ENCODE measurements around the gene FMNL2. TPM values are rescaled to one million over a fixed set of nuclear protein-coding genes. Genes with fewer than 3 reads are reported as not detected.
A peak's percentile ranks its signal among the peaks of the same experiment; 100 is the strongest.

FMNL2 gene
- polyA plus RNA-seq, 10 donors: 21.4 to 41.1 (median 26.5) TPM

- no peak for DNase-seq
These were observed 237.1 kb downstream of the FMNL2 start for GRCh38 chr2:152572031-152572430.

- peak in 1 of 3 donors; percentile 72 for DNase-seq
These were observed 238.2 kb downstream of the FMNL2 start for GRCh38 chr2:152573168-152573567.

GRCh38 chr2:152577579-152577978 lies 242.6 kb downstream of the FMNL2 start:
- DNase-seq: no peak

GRCh38 chr2:152578573-152578972 lies 243.6 kb downstream of the FMNL2 start:
- DNase-seq: no peak

GRCh38 chr2:152580714-152581113 lies 245.7 kb downstream of the FMNL2 start:
- DNase-seq: no peak

- DNase-seq: no peak
These were observed 246.4 kb downstream of the FMNL2 start for GRCh38 chr2:152581360-152581759.

GRCh38 chr2:152582081-152582480 lies 247.1 kb downstream of the FMNL2 start:
- DNase-seq: no peak

GRCh38 chr2:152583512-152584229 lies 248.7 kb downstream of the FMNL2 start:
- no peak for DNase-seq

GRCh38 chr2:152584301-152584700 lies 249.3 kb downstream of the FMNL2 start:
- no peak for DNase-seq

- peak in 1 of 3 donors; percentile 90 for DNase-seq
These were observed 251.0 kb downstream of the FMNL2 start for GRCh38 chr2:152585830-152586484.

GRCh38 chr2:152587187-152587947 lies 252.4 kb downstream of the FMNL2 start:
- no peak for DNase-seq

- DNase-seq: no peak
These were observed 254.0 kb downstream of the FMNL2 start for GRCh38 chr2:152588998-152589397.

- DNase-seq: peak in 2 of 3 donors; percentile 52 to 73
These were observed 259.2 kb downstream of the FMNL2 start for GRCh38 chr2:152594022-152594766.

GRCh38 chr2:152594792-152595191 lies 259.8 kb downstream of the FMNL2 start:
- peak in 2 of 3 donors; percentile 63 to 82 for DNase-seq

- no peak for DNase-seq
These were observed 264.2 kb downstream of the FMNL2 start for GRCh38 chr2:152598975-152599759.

- no peak for DNase-seq
These were observed 265.2 kb downstream of the FMNL2 start for GRCh38 chr2:152600051-152600657.

- no peak for DNase-seq
These were observed 265.7 kb downstream of the FMNL2 start for GRCh38 chr2:152600697-152601096.

- no peak for DNase-seq
These were observed 267.8 kb downstream of the FMNL2 start for GRCh38 chr2:152602750-152603149.

GRCh38 chr2:152603166-152603565 lies 268.2 kb downstream of the FMNL2 start:
- peak in 1 of 3 donors; percentile 68 for DNase-seq

- no peak for DNase-seq
These were observed 271.1 kb downstream of the FMNL2 start for GRCh38 chr2:152606081-152606480.

- DNase-seq: no peak
These were observed 272.0 kb downstream of the FMNL2 start for GRCh38 chr2:152606941-152607340.

All from muscle of back (tissue), 11 donors.